H9 (cell line): ENCODE data around the gene LHFPL2. TPM values are rescaled to one million over a fixed set of nuclear protein-coding genes. Genes with fewer than 3 reads are reported as not detected.

ENCODE experiments used
- DNase-seq: peaks from one replicate; pipeline ENCODE4 v3.0.0-alpha.2; 2017
- H2AFZ ChIP-seq: one replicate; pipeline ENCODE4 v1.6.1; 2013; ENCODE audit warnings: mild to moderate bottlenecking, low read length, control low read depth, moderate library complexity
- H2AK5ac ChIP-seq: 2 replicates; pipeline ENCODE4 v1.6.1; 2013; ENCODE audit warnings: low read length, control low read depth, mixed read lengths; ENCODE audit not compliant: insufficient read length
- H2BK120ac ChIP-seq: one replicate; pipeline ENCODE4 v1.6.1; 2013; ENCODE audit warnings: low read depth, mild to moderate bottlenecking, low read length, control low read depth, inconsistent platforms; ENCODE audit not compliant: poor library complexity, severe bottlenecking
- H2BK12ac ChIP-seq: 2 replicates; pipeline ENCODE4 v1.6.1; 2013; ENCODE audit warnings: low read length, control low read depth, mixed read lengths, low read depth; ENCODE audit not compliant: insufficient read length
- H2BK15ac ChIP-seq: 2 replicates; pipeline ENCODE4 v1.6.1; 2013; ENCODE audit warnings: low read depth, low read length, control low read depth
- H2BK20ac ChIP-seq: one replicate; pipeline ENCODE4 v1.6.1; 2013; ENCODE audit warnings: low read depth, mild to moderate bottlenecking, low read length, control low read depth, inconsistent platforms; ENCODE audit not compliant: poor library complexity, severe bottlenecking
- H2BK5ac ChIP-seq: 2 replicates; pipeline ENCODE4 v1.6.1; 2013; ENCODE audit warnings: low read length, control low read depth, mixed read lengths; ENCODE audit not compliant: insufficient read length
- H3K14ac ChIP-seq: 2 replicates; pipeline ENCODE4 v1.6.1; 2013; ENCODE audit warnings: low read length, control low read depth; ENCODE audit not compliant: insufficient read depth
- H3K18ac ChIP-seq: 2 replicates; pipeline ENCODE4 v1.6.1; 2013; ENCODE audit warnings: low read depth, mild to moderate bottlenecking, mixed read lengths, low read length, control low read depth; ENCODE audit not compliant: insufficient read length
- H3K23ac ChIP-seq: 2 replicates; pipeline ENCODE4 v1.6.1; 2013; ENCODE audit warnings: low read length, control low read depth, mixed read lengths, low read depth; ENCODE audit not compliant: insufficient read length
- H3K23me2 ChIP-seq: 2 replicates; pipeline ENCODE4 v1.6.1; 2013; ENCODE audit warnings: low read depth, mild to moderate bottlenecking, mixed read lengths, low read length, control low read depth; ENCODE audit not compliant: insufficient read length, poor library complexity, severe bottlenecking
- H3K27ac ChIP-seq: 2 replicates; pipeline ENCODE4 v1.5.1; 2013; ENCODE audit warnings: low read length, control low read depth, mixed read lengths, low read depth; ENCODE audit not compliant: insufficient read length
- H3K27me3 ChIP-seq: 2 replicates; pipeline ENCODE4 v1.6.1; 2013; ENCODE audit warnings: low read length, control low read depth, inconsistent platforms; ENCODE audit not compliant: insufficient read depth
- H3K4ac ChIP-seq: 2 replicates; pipeline ENCODE4 v1.6.1; 2013; ENCODE audit warnings: low read depth, mild to moderate bottlenecking, control low read depth, inconsistent platforms, low read length, moderate library complexity
- H3K4me1 ChIP-seq: 2 replicates; pipeline ENCODE4 v1.6.1; 2013; ENCODE audit warnings: low read length, control low read depth, inconsistent platforms; ENCODE audit not compliant: insufficient read depth
- H3K4me2 ChIP-seq: 2 replicates; pipeline ENCODE4 v1.6.1; 2013; ENCODE audit warnings: low read length, control low read depth, mixed read lengths; ENCODE audit not compliant: insufficient read length, insufficient read depth
- H3K56ac ChIP-seq: 2 replicates; pipeline ENCODE4 v1.6.1; 2013; ENCODE audit warnings: low read depth, mild to moderate bottlenecking, mixed read lengths, low read length, control low read depth; ENCODE audit not compliant: insufficient read length
- H3K79me1 ChIP-seq: 2 replicates; pipeline ENCODE4 v1.6.1; 2013; ENCODE audit warnings: low read depth, mild to moderate bottlenecking, moderate library complexity, low read length, control low read depth, inconsistent platforms; ENCODE audit not compliant: insufficient read depth, poor library complexity, severe bottlenecking
- H3K79me2 ChIP-seq: 2 replicates; pipeline ENCODE4 v1.6.1; 2013; ENCODE audit warnings: low read length, control low read depth, inconsistent platforms; ENCODE audit not compliant: insufficient read depth
- H3K9ac ChIP-seq: 2 replicates; pipeline ENCODE4 v1.6.1; 2013; ENCODE audit warnings: low read length, control low read depth, mixed read lengths; ENCODE audit not compliant: insufficient read length; ENCODE audit errors: extremely low read depth
- H3K9me3 ChIP-seq: one replicate; pipeline ENCODE4 v1.6.1; 2013; ENCODE audit warnings: low read depth, low read length, inconsistent platforms; ENCODE audit not compliant: control insufficient read depth
- H3T11ph ChIP-seq: one replicate; pipeline ENCODE4 v1.6.1; 2013; ENCODE audit warnings: mild to moderate bottlenecking, low read length, control low read depth, inconsistent platforms
- H4K20me1 ChIP-seq: one replicate; pipeline ENCODE4 v1.6.1; 2013; ENCODE audit not compliant: control insufficient read depth, insufficient read length, insufficient read depth
- H4K5ac ChIP-seq: 2 replicates; pipeline ENCODE4 v1.6.1; 2013; ENCODE audit warnings: low read depth, mild to moderate bottlenecking, mixed read lengths, low read length, control low read depth; ENCODE audit not compliant: insufficient read length
- H4K8ac ChIP-seq: replicated peaks from 2 replicates; pipeline ENCODE4 v1.6.1; 2013; ENCODE audit warnings: low read length, control low read depth, mixed read lengths, low read depth; ENCODE audit not compliant: insufficient read length
- H4K91ac ChIP-seq: 2 replicates; pipeline ENCODE4 v1.6.1; 2013; ENCODE audit warnings: low read depth, mild to moderate bottlenecking, moderate library complexity, mixed read lengths, low read length, control low read depth; ENCODE audit not compliant: insufficient read length
- H3K27ac Mint-ChIP-seq, 3 experiments: 2 replicates in 2 of 3; 3 replicates in 1 of 3; pipeline ENCODE4 v1.8.0; 2020 to 2021; ENCODE audit warnings: mixed read lengths in 3 of 3, mild to moderate bottlenecking in 1 of 3, moderate library complexity in 1 of 3
- H3K27me3 Mint-ChIP-seq: 2 replicates; pipeline ENCODE4 v1.8.0; 2021; ENCODE audit warnings: low read depth, mild to moderate bottlenecking, moderate library complexity, mixed read lengths
- H3K36me3 Mint-ChIP-seq, 3 experiments: 2 replicates in 2 of 3; 3 replicates in 1 of 3; pipeline ENCODE4 v1.8.0; 2020 to 2021; ENCODE audit warnings: low read depth in 3 of 3, mixed read lengths in 3 of 3; ENCODE audit not compliant: insufficient read depth in 1 of 3
- H3K4me1 Mint-ChIP-seq, 2 experiments: 2 replicates each; pipeline ENCODE4 v1.8.0; 2020; ENCODE audit warnings: mixed read lengths in 2 of 2
- H3K4me3 Mint-ChIP-seq, 2 experiments: 2 replicates in 1 of 2; 3 replicates in 1 of 2; pipeline ENCODE4 v1.8.0; 2020 to 2021; ENCODE audit warnings: mild to moderate bottlenecking in 2 of 2, mixed read lengths in 2 of 2, moderate library complexity in 1 of 2
- H3K9me3 Mint-ChIP-seq, 2 experiments: 2 replicates in 1 of 2; 3 replicates in 1 of 2; pipeline ENCODE4 v1.8.0; 2020; ENCODE audit warnings: mild to moderate bottlenecking in 2 of 2, mixed read lengths in 2 of 2, moderate library complexity in 1 of 2
- WGBS: extraction: QIAGEN DNeasy Blood & Tissue Kit; methylation state at CpG from one replicate; pipeline ENCODE4 v1.1.7; 2013; ENCODE audit warnings: missing lambda C conversion rate, low lambda C conversion rate, mixed read lengths; ENCODE audit not compliant: insufficient read length; ENCODE audit errors: extremely low coverage; 5-methylcytosine and 5-hydroxymethylcytosine counted together
- total RNA-seq: library from RNA; stranded (reverse); gene quantifications from 2 replicates; pipeline ENCODE4 v1.2.1, GENCODE V29; 2021
- TF ChIP-seq, protein P1 (sequence below): fragments of 200-600 bp; sonication (generic); conservative IDR thresholded peaks from 3 replicates; pipeline ENCODE4 v1.8.0; 2021; ENCODE audit warnings: antibody characterized with exemption, mild to moderate bottlenecking

LHFPL2 gene
- total RNA-seq, 1 experiment from 2014 or later: 26.3 TPM

GRCh38 chr5:78467140-78467539, 181.4 kb downstream of the LHFPL2 start:
- Histone ChIP-seq H3K9me3 (no peaks in the 10 kb centered on the region), H4K20me1 (no peaks in the 10 kb centered on the region), H3K9ac (no peak overlapping the region), H3K4me1 (no peaks in the 10 kb centered on the region), H2AFZ (no peak overlapping the region), H4K5ac (no peak overlapping the region), H3K56ac (no peak overlapping the region), H4K91ac (no peak overlapping the region), H3K23me2 (no peaks in the 10 kb centered on the region), H3K79me2 (no peaks in the 10 kb centered on the region), H3K27ac (no peak overlapping the region), H2BK20ac (no peak overlapping the region), H2BK15ac (no peak overlapping the region), H3K79me1 (no peaks in the 10 kb centered on the region), H3K18ac (no peak overlapping the region), H3K14ac (no peak overlapping the region), H3K23ac (no peak overlapping the region), H4K8ac (no peak overlapping the region), H2BK120ac (no peak overlapping the region), H2AK5ac (no peak overlapping the region), H3T11ph (no peak overlapping the region), H3K4me2 (no peak overlapping the region), H2BK5ac (no peak overlapping the region), H2BK12ac (no peak overlapping the region), H3K27me3 (no peaks in the 10 kb centered on the region), H3K4ac (no peak overlapping the region)
- DNase-seq: no peak
- H3K27ac Mint-ChIP-seq: no peak overlapping the region
- H3K36me3 Mint-ChIP-seq: no peaks in the 10 kb centered on the region; a peak in 2 of 7 replicates
- no peaks in the 10 kb centered on the region for H3K27me3 Mint-ChIP-seq
- WGBS: no CpG with 5 or more reads among the region's 1 CpG
- H3K9me3 Mint-ChIP-seq: no peaks in the 10 kb centered on the region
- TF ChIP-seq, protein P1, sequence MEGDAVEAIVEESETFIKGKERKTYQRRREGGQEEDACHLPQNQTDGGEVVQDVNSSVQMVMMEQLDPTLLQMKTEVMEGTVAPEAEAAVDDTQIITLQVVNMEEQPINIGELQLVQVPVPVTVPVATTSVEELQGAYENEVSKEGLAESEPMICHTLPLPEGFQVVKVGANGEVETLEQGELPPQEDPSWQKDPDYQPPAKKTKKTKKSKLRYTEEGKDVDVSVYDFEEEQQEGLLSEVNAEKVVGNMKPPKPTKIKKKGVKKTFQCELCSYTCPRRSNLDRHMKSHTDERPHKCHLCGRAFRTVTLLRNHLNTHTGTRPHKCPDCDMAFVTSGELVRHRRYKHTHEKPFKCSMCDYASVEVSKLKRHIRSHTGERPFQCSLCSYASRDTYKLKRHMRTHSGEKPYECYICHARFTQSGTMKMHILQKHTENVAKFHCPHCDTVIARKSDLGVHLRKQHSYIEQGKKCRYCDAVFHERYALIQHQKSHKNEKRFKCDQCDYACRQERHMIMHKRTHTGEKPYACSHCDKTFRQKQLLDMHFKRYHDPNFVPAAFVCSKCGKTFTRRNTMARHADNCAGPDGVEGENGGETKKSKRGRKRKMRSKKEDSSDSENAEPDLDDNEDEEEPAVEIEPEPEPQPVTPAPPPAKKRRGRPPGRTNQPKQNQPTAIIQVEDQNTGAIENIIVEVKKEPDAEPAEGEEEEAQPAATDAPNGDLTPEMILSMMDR: no peak
- H3K4me1 Mint-ChIP-seq: no peaks in the 10 kb centered on the region
- no peak overlapping the region for H3K4me3 Mint-ChIP-seq
